Liver (tissue), 9 donors: ENCODE data around the gene SCNN1A. TPM values are rescaled to one million over a fixed set of nuclear protein-coding genes. Genes with fewer than 3 reads are reported as not detected.

Experiments used
- DNase-seq: peaks from one replicate; pipeline ENCODE4 v3.0.0-alpha.2; 2017; ENCODE audit warnings: low spot score
- H3K27ac ChIP-seq, 2 donors: one replicate each; pipeline ENCODE4 v1.7.0; 2013; ENCODE audit warnings: inconsistent platforms in 2 of 2, low read length in 2 of 2, control low read depth in 1 of 2, low read depth in 1 of 2, mild to moderate bottlenecking in 1 of 2
- H3K27me3 ChIP-seq, 4 donors: one replicate each; pipeline versions ENCODE4 v1.6.1 to v1.7.0; 2013; ENCODE audit warnings: low read length in 3 of 4, inconsistent platforms in 1 of 4, mild to moderate bottlenecking in 1 of 4, moderate library complexity in 1 of 4; ENCODE audit not compliant: control insufficient read depth in 4 of 4, insufficient read depth in 4 of 4
- H3K36me3 ChIP-seq, 4 donors: one replicate each; pipeline versions ENCODE4 v1.6.1 to v1.7.0; 2013; ENCODE audit warnings: low read length in 3 of 4, mild to moderate bottlenecking in 3 of 4, low read depth in 1 of 4, moderate library complexity in 1 of 4; ENCODE audit not compliant: control insufficient read depth in 4 of 4, insufficient read depth in 3 of 4
- H3K4me1 ChIP-seq, 4 donors: one replicate each; pipeline versions ENCODE4 v1.6.1 to v1.7.0; 2013; ENCODE audit warnings: low read length in 3 of 4, mild to moderate bottlenecking in 3 of 4, moderate library complexity in 1 of 4; ENCODE audit not compliant: control insufficient read depth in 4 of 4, insufficient read depth in 4 of 4
- H3K4me3 ChIP-seq, 3 donors: one replicate each; pipeline versions ENCODE4 v1.6.1 to v1.7.0; 2013; ENCODE audit warnings: low read length in 3 of 3, control low read depth in 1 of 3, low read depth in 1 of 3, mild to moderate bottlenecking in 1 of 3
- H3K9ac ChIP-seq, 2 donors: one replicate each; pipeline ENCODE4 v1.7.0; 2013; ENCODE audit warnings: low read length in 2 of 2, mild to moderate bottlenecking in 2 of 2, moderate library complexity in 2 of 2, control low read depth in 1 of 2, low read depth in 1 of 2
- H3K9me3 ChIP-seq, 4 donors: one replicate each; pipeline versions ENCODE4 v1.6.1 to v1.7.0; 2013; ENCODE audit warnings: low read length in 3 of 4; ENCODE audit not compliant: control insufficient read depth in 4 of 4
- ATF3 ChIP-seq: IDR thresholded peaks from 2 replicates; pipeline ENCODE4 v1.6.1; 2016; ENCODE audit warnings: antibody characterized with exemption
- CTCF ChIP-seq: fragments of 150-350 bp; IDR thresholded peaks from 2 replicates; pipeline ENCODE4 v1.5.1; 2017; ENCODE audit warnings: improper control_type of control experiment, low read depth, low read length; ENCODE audit not compliant: missing input control
- EGR1 ChIP-seq, 2 donors: IDR thresholded peaks; 2 replicates each; pipeline ENCODE4 v1.6.1; 2016 to 2018; ENCODE audit warnings: antibody characterized with exemption in 2 of 2, low read depth in 2 of 2
- FOXA1 ChIP-seq: IDR thresholded peaks from 2 replicates; pipeline ENCODE4 v1.6.1; 2016; ENCODE audit warnings: antibody characterized with exemption
- FOXA2 ChIP-seq: IDR thresholded peaks from 2 replicates; pipeline ENCODE4 v1.6.1; 2016; ENCODE audit warnings: antibody characterized with exemption
- GABPA ChIP-seq, 2 donors: IDR thresholded peaks in 1 of 2; conservative IDR thresholded peaks in 1 of 2; 2 replicates each; pipeline ENCODE4 v1.6.1; 2016; ENCODE audit warnings: antibody characterized with exemption in 2 of 2, mild to moderate bottlenecking in 1 of 2, moderate library complexity in 1 of 2
- HNF4A ChIP-seq, 2 donors: conservative IDR thresholded peaks; 2 replicates each; pipeline ENCODE4 v1.6.1; 2016; ENCODE audit warnings: antibody characterized with exemption in 2 of 2, mild to moderate bottlenecking in 2 of 2
- HNF4G ChIP-seq: IDR thresholded peaks from 2 replicates; pipeline ENCODE4 v1.6.1; 2016; ENCODE audit warnings: antibody characterized with exemption
- JUND ChIP-seq, 2 donors: IDR thresholded peaks; 2 replicates each; pipeline ENCODE4 v1.6.1; 2016; ENCODE audit warnings: antibody characterized with exemption in 2 of 2
- NR2F2 ChIP-seq: IDR thresholded peaks from 2 replicates; pipeline ENCODE4 v1.6.1; 2016; ENCODE audit warnings: antibody characterized with exemption
- RAD21 ChIP-seq, 2 donors: IDR thresholded peaks; 2 replicates each; pipeline ENCODE4 v1.6.1; 2016; ENCODE audit warnings: antibody characterized with exemption in 2 of 2, mild to moderate bottlenecking in 2 of 2
- REST ChIP-seq: IDR thresholded peaks from 2 replicates; pipeline ENCODE4 v1.6.1; 2016; ENCODE audit warnings: antibody characterized with exemption, mild to moderate bottlenecking
- RXRA ChIP-seq, 2 donors: IDR thresholded peaks; 2 replicates each; pipeline ENCODE4 v1.6.1; 2017 to 2018; ENCODE audit warnings: antibody characterized with exemption in 2 of 2, mild to moderate bottlenecking in 1 of 2
- SP1 ChIP-seq: IDR thresholded peaks from 2 replicates; pipeline ENCODE4 v1.6.1; 2018; ENCODE audit warnings: antibody characterized with exemption, mild to moderate bottlenecking
- TAF1 ChIP-seq: conservative IDR thresholded peaks from 2 replicates; pipeline ENCODE4 v1.6.1; 2016; ENCODE audit warnings: antibody characterized with exemption, mild to moderate bottlenecking
- YY1 ChIP-seq: IDR thresholded peaks from 2 replicates; pipeline ENCODE4 v1.6.1; 2016; ENCODE audit warnings: antibody characterized with exemption, mild to moderate bottlenecking
- WGBS: extraction: QIAGEN DNeasy Blood & Tissue Kit; methylation state at CpG from one replicate; pipeline ENCODE4 v1.1.7; 2013; 5-methylcytosine and 5-hydroxymethylcytosine counted together
- polyA plus RNA-seq, 2 donors: library from polyadenylated mRNA; stranded (reverse) in 1 of 2; unstranded in 1 of 2; fragments of 200-250 nt in 1 of 2; fragments of >200 nt in 1 of 2; fragmentation: Nextera tagmentation in 1 of 2; extraction: Ambion mirVana in 1 of 2; gene quantifications; one replicate each; pipeline versions ENCODE4 v1.2.1 to v1.2.3, GENCODE V29; 2013 to 2015
- total RNA-seq, 2 donors: library from RNA; depleted of rRNA; stranded (reverse); fragments of >200 nt; gene quantifications; one replicate each; pipeline ENCODE4 v1.2.3, GENCODE V29; 2014
- TF ChIP-seq, protein P1 (sequence below): IDR thresholded peaks from 2 replicates; pipeline ENCODE4 v1.6.1; 2016; ENCODE audit warnings: antibody characterized with exemption
- TF ChIP-seq, protein P2 (sequence below): IDR thresholded peaks from 2 replicates; pipeline ENCODE4 v1.6.1; 2016; ENCODE audit warnings: antibody characterized with exemption
- donor health status: healthy.
- donor health status: healthy.
- donor health status: healthy.
- donor health status: healthy.
- donor health status: healthy.

The SCNN1A gene
- total and polyA plus RNA-seq, 4 donors: 0.47 to 7.7 (median 2.9) TPM

- Histone ChIP-seq H3K9me3 (no peaks in the 10 kb centered on the region), H3K4me1 (peaks cover 3 to 28% (median 6%) of the 10 kb centered on the region in 4 donors), H3K27ac (no peak overlapping the region), H3K9ac (no peak overlapping the region), H3K36me3 (no peaks in the 10 kb centered on the region), H3K4me3 (no peak overlapping the region), H3K27me3 (no peaks in the 10 kb centered on the region)
- DNase-seq: no peak
- WGBS: 75% methylated on average over 11 of the region's 11 CpGs
- TF ChIP-seq RXRA (IDR thresholded peaks at IDR 0.05) (no peak), HNF4A (conservative IDR thresholded peaks at IDR 0.05) (no peak), REST (no peak), ATF3 (no peak), FOXA1 (no peak), RAD21 (IDR thresholded peaks at IDR 0.05) (no peak), SP1 (no peak), EGR1 (IDR thresholded peaks at IDR 0.05; ENCODE audit: low read depth in 2 of 2) (no peak), YY1 (no peak), TAF1 (no peak), HNF4G (no peak), NR2F2 (no peak), FOXA2 (no peak), GABPA (IDR thresholded peaks at IDR 0.05 in 1 of 2, conservative IDR thresholded peaks at IDR 0.05 in 1 of 2) (no peak), CTCF (no peak), JUND (IDR thresholded peaks at IDR 0.05) (no peak)
- TF ChIP-seq, protein P1, sequence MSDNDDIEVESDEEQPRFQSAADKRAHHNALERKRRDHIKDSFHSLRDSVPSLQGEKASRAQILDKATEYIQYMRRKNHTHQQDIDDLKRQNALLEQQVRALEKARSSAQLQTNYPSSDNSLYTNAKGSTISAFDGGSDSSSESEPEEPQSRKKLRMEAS: no peak
- TF ChIP-seq, protein P2, sequence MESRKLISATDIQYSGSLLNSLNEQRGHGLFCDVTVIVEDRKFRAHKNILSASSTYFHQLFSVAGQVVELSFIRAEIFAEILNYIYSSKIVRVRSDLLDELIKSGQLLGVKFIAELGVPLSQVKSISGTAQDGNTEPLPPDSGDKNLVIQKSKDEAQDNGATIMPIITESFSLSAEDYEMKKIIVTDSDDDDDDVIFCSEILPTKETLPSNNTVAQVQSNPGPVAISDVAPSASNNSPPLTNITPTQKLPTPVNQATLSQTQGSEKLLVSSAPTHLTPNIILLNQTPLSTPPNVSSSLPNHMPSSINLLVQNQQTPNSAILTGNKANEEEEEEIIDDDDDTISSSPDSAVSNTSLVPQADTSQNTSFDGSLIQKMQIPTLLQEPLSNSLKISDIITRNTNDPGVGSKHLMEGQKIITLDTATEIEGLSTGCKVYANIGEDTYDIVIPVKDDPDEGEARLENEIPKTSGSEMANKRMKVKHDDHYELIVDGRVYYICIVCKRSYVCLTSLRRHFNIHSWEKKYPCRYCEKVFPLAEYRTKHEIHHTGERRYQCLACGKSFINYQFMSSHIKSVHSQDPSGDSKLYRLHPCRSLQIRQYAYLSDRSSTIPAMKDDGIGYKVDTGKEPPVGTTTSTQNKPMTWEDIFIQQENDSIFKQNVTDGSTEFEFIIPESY: no peak
Measured at GRCh38 chr12:6312529-6313325, 62.6 kb downstream of the SCNN1A start.
